Chondrocyte (in vitro differentiated cells): ENCODE data around the gene TSEN54. TPM values are rescaled to one million over a fixed set of nuclear protein-coding genes. Genes with fewer than 3 reads are reported as not detected.

Experiments used
- DNase-seq: peaks from one replicate; pipeline ENCODE4 v3.0.0; 2021; ENCODE audit warnings: mixed read lengths, low spot score
- H3K27ac Mint-ChIP-seq: one replicate; pipeline ENCODE4 v1.8.0; 2021; ENCODE audit warnings: mild to moderate bottlenecking, moderate library complexity, mixed read lengths; ENCODE audit not compliant: unreplicated experiment
- H3K27me3 Mint-ChIP-seq: 2 replicates; pipeline ENCODE4 v1.8.0; 2021; ENCODE audit warnings: low read depth, mixed read lengths
- H3K36me3 Mint-ChIP-seq: 2 replicates; pipeline ENCODE4 v1.8.0; 2021; ENCODE audit warnings: low read depth, mixed read lengths
- H3K4me1 Mint-ChIP-seq: 2 replicates; pipeline ENCODE4 v1.8.0; 2021; ENCODE audit warnings: low read depth, mild to moderate bottlenecking, mixed read lengths
- H3K4me3 Mint-ChIP-seq: one replicate; pipeline ENCODE4 v1.8.0; 2021; ENCODE audit warnings: mild to moderate bottlenecking, moderate library complexity, mixed read lengths; ENCODE audit not compliant: unreplicated experiment
- H3K9me3 Mint-ChIP-seq: 2 replicates; pipeline ENCODE4 v1.8.0; 2021; ENCODE audit warnings: low read depth, mixed read lengths
- CTCF ChIP-seq: fragments of 200-600 bp; sonication (generic); IDR thresholded peaks from 2 replicates; pipeline ENCODE4 v1.5.0; 2021; ENCODE audit warnings: antibody characterized with exemption, mild to moderate bottlenecking, moderate library complexity
- total RNA-seq: library from RNA; stranded (reverse); gene quantifications from 3 replicates; pipeline ENCODE4 v1.2.1, GENCODE V29; 2021

The TSEN54 gene
- total RNA-seq, 1 donor from 2014 or later, result 12.2 TPM

GRCh38 chr17:75502721-75503329, 13.5 kb upstream of the TSEN54 start:
- Mint-ChIP-seq H3K4me3 (no peak overlapping the region), H3K4me1 (no peaks in the 10 kb centered on the region), H3K36me3 (peaks cover 8% of the 10 kb centered on the region), H3K27ac (no peak overlapping the region), H3K9me3 (no peaks in the 10 kb centered on the region), H3K27me3 (no peaks in the 10 kb centered on the region)
- no peak for TF ChIP-seq CTCF
- no peak for DNase-seq

DNA sequence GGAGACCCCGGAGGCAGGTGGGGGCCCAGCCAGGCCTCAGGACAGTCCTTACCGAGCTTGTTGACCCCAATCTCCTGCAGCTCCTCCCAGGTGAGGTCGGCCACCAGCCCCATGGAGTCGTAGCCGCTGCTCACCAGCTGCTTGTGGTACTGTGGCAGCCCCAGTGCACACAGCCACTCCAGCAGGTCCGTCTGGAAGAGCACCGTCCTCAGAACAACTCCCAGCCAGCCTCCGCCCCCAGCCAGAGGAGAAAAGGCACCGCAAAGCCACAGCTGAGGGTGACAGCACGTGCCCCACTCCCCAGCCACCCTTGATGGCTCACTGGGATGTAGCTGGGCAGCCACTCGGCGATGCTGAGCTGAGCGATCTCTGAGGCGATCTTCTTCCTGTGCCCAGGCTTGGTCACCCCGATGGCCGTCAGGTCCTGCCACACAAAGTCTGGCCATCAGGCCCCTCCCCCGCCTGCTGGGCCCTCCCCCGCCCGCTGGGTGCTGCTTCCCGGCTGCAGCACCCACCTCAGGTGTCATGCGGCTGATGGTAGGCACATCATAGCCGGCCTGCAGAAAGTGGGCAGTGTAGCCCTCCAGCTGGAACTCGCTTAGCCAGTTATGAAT, 12.9 kb upstream of the TSEN54 start:
- Mint-ChIP-seq H3K4me1 (peaks cover 2% of the 10 kb centered on the region), H3K4me3 (no peak overlapping the region), H3K36me3 (peaks cover 8% of the 10 kb centered on the region), H3K9me3 (no peaks in the 10 kb centered on the region), H3K27me3 (no peaks in the 10 kb centered on the region), H3K27ac (no peak overlapping the region)
- no peak for TF ChIP-seq CTCF
- no peak for DNase-seq

- Mint-ChIP-seq H3K27me3 (no peaks in the 10 kb centered on the region), H3K4me1 (peaks cover 7% of the 10 kb centered on the region), H3K9me3 (no peaks in the 10 kb centered on the region), H3K27ac (no peak overlapping the region), H3K36me3 (peaks cover 8% of the 10 kb centered on the region), H3K4me3 (no peak overlapping the region)
- no peak for DNase-seq
- TF ChIP-seq CTCF, result no peak
Measured at GRCh38 chr17:75503976-75504346, 12.4 kb upstream of the TSEN54 start.

GRCh38 chr17:75504347-75505151, 11.8 kb upstream of the TSEN54 start:
- Mint-ChIP-seq H3K36me3 (peaks cover 8% of the 10 kb centered on the region), H3K4me3 (no peak overlapping the region), H3K9me3 (no peaks in the 10 kb centered on the region), H3K27ac (no peak overlapping the region), H3K27me3 (no peaks in the 10 kb centered on the region), H3K4me1 (peaks cover 13% of the 10 kb centered on the region)
- TF ChIP-seq CTCF, result peak; percentile 73
- DNase-seq, result no peak

GRCh38 chr17:75505152-75505409, 11.2 kb upstream of the TSEN54 start:
- DNase-seq, result no peak
- TF ChIP-seq CTCF, result no peak
- H3K4me1 Mint-ChIP-seq, result peaks cover 15% of the 10 kb centered on the region
- no peak overlapping the region for H3K4me3 Mint-ChIP-seq
- H3K27me3 Mint-ChIP-seq, result no peaks in the 10 kb centered on the region
- H3K27ac Mint-ChIP-seq, result no peak overlapping the region
- H3K9me3 Mint-ChIP-seq, result no peaks in the 10 kb centered on the region
- peaks cover 7% of the 10 kb centered on the region for H3K36me3 Mint-ChIP-seq
